PC-3 (cell line): ENCODE data around the gene VSIR. TPM values are rescaled to one million over a fixed set of nuclear protein-coding genes. Genes with fewer than 3 reads are reported as not detected.
A peak's percentile ranks its signal among the peaks of the same experiment; 100 is the strongest.

Experiments used
- ATAC-seq: fragments of 200-7000 bp; cut with Tn5 transposase; 2 replicates; pipeline ENCODE4 v1.9.1; 2020; ENCODE audit warnings: mild to moderate bottlenecking, moderate library complexity
- BruUV-seq: library from RNA; stranded (reverse); fragments of 400-500 nt; replicated peaks from 2 replicates; lab custom pipeline; 2021; lab: Mats Ljungman, UMichigan
- CTCF ChIA-PET: fragments of 300-600 bp; sonication (Branson Sonifier 250); formaldehyde crosslinking; loops from one replicate; lab custom pipeline; 2022; ENCODE audit warnings: antibody characterized with exemption; lab: Charles Lee
- POLR2A ChIA-PET: fragments of 300-600 bp; sonication (Branson Sonifier 250); formaldehyde crosslinking; loops from one replicate; lab custom pipeline; 2022; ENCODE audit warnings: antibody characterized with exemption; ENCODE audit not compliant: unreplicated experiment; lab: Charles Lee
- DNase-seq: peaks from one replicate; pipeline ENCODE4 v3.0.0-alpha.2; 2015
- H2AFZ ChIP-seq: fragments of 300-600 bp; sonication (generic); 2 replicates; pipeline ENCODE4 v1.6.0; 2016; ENCODE audit warnings: antibody characterized with exemption, low read length
- H3F3A ChIP-seq: fragments of 300-600 bp; sonication (generic); one replicate; pipeline ENCODE4 v1.6.0; 2017; ENCODE audit warnings: antibody characterized with exemption, low read length, control low read depth, mild to moderate bottlenecking; ENCODE audit not compliant: unreplicated experiment
- H3K27ac ChIP-seq: fragments of 300-600 bp; sonication (generic); 2 replicates; pipeline ENCODE4 v1.5.1; 2016; ENCODE audit warnings: mild to moderate bottlenecking, low read length
- H3K27me3 ChIP-seq: fragments of 300-600 bp; sonication (generic); 2 replicates; pipeline ENCODE4 v1.6.1; 2016; ENCODE audit warnings: low read length, mixed read lengths
- H3K36me3 ChIP-seq: fragments of 300-600 bp; sonication (generic); 2 replicates; pipeline ENCODE4 v1.6.1; 2016; ENCODE audit warnings: low read depth, mixed run types, low read length, mixed read lengths
- H3K4me1 ChIP-seq: fragments of 300-600 bp; sonication (generic); 2 replicates; pipeline ENCODE4 v1.5.1; 2016; ENCODE audit warnings: low read length; ENCODE audit not compliant: insufficient read depth
- H3K4me2 ChIP-seq: fragments of 300-600 bp; sonication (generic); 2 replicates; pipeline ENCODE4 v1.6.0; 2016; ENCODE audit warnings: low read length
- H3K4me3 ChIP-seq: fragments of 300-600 bp; sonication (generic); 2 replicates; pipeline ENCODE4 v1.5.1; 2016; ENCODE audit warnings: mild to moderate bottlenecking, low read length, mixed read lengths
- H3K79me2 ChIP-seq: fragments of 300-600 bp; sonication (generic); 2 replicates; pipeline ENCODE4 v1.6.1; 2017; ENCODE audit warnings: low read length, mixed read lengths
- H3K9ac ChIP-seq: fragments of 300-600 bp; sonication (generic); 2 replicates; pipeline ENCODE4 v1.6.0; 2016; ENCODE audit warnings: mild to moderate bottlenecking, low read length
- H3K9me2 ChIP-seq: fragments of 300-600 bp; sonication (generic); replicated peaks from 2 replicates; pipeline ENCODE4 v1.6.1; 2016; ENCODE audit warnings: mixed run types, low read length, mixed read lengths
- H3K9me3 ChIP-seq: fragments of 300-600 bp; sonication (generic); 2 replicates; pipeline ENCODE4 v1.6.1; 2016; ENCODE audit warnings: low read length, mixed read lengths
- H4K20me1 ChIP-seq: fragments of 300-600 bp; sonication (generic); 2 replicates; pipeline ENCODE4 v1.6.1; 2016; ENCODE audit warnings: low read length, mixed read lengths
- CTCF ChIP-seq: fragments of 300-600 bp; sonication (generic); conservative IDR thresholded peaks from 2 replicates; pipeline ENCODE4 v1.5.1; 2017; ENCODE audit warnings: antibody characterized with exemption, low read depth, mild to moderate bottlenecking, low read length
- EZH2 ChIP-seq: fragments of 300-600 bp; sonication (generic); IDR thresholded peaks from one replicate; pipeline ENCODE4 v1.6.1; 2017; ENCODE audit warnings: antibody characterized with exemption, mild to moderate bottlenecking, low read length; ENCODE audit not compliant: unreplicated experiment
- EZH2phosphoT487 ChIP-seq: fragments of 300-600 bp; sonication (generic); IDR thresholded peaks from 2 replicates; pipeline ENCODE4 v1.6.1; 2018; ENCODE audit warnings: mild to moderate bottlenecking, antibody characterized with exemption, low read length, borderline replicate concordance
- intact Hi-C: fragments of 100-400 bp; cut with micrococcal nuclease; formaldehyde crosslinking; loops from 2 replicates; pipeline ENCODE4 v1.9.0; 2023
- total RNA-seq: library from RNA; depleted of rRNA; stranded (reverse); fragments of >200 nt; gene quantifications from 2 replicates; pipeline ENCODE4 v1.2.3, GENCODE V29; 2014

The VSIR gene
- total RNA-seq, 1 experiment from 2014 or later = 14.1 TPM

- Histone ChIP-seq H2AFZ (no peak overlapping the region), H3F3A (no peaks in the 10 kb centered on the region), H3K9me3 (no peaks in the 10 kb centered on the region), H4K20me1 (no peaks in the 10 kb centered on the region), H3K4me3 (no peak overlapping the region), H3K4me2 (no peak overlapping the region), H3K36me3 (no peaks in the 10 kb centered on the region), H3K27me3 (no peaks in the 10 kb centered on the region), H3K9me2 (no peaks in the 10 kb centered on the region), H3K79me2 (no peaks in the 10 kb centered on the region), H3K27ac (no peak overlapping the region), H3K9ac (no peak overlapping the region), H3K4me1 (no peaks in the 10 kb centered on the region)
- DNase-seq (peak; percentile 38), ATAC-seq (no peak)
- no peak for TF ChIP-seq CTCF
- no peak for TF ChIP-seq EZH2phosphoT487
- no peak for TF ChIP-seq EZH2
- CTCF ChIA-PET = no interaction called here
- POLR2A ChIA-PET = no interaction called here
- no TSS peak for BruUV-seq
- intact Hi-C loops = no loop called here
These were observed 21.9 kb upstream of the VSIR start for GRCh38 chr10:71795248-71795647.

GRCh38 chr10:71790749-71791440, 17.6 kb upstream of the VSIR start:
- H3K4me1 ChIP-seq = no peaks in the 10 kb centered on the region
- no peak overlapping the region for H3K4me2 ChIP-seq
- ATAC-seq (no peak), DNase-seq (no peak)
- intact Hi-C loops = no loop called here
- TF ChIP-seq EZH2 (no peak), EZH2phosphoT487 (no peak), CTCF (no peak)
- H3K79me2 ChIP-seq = no peaks in the 10 kb centered on the region
- H3K9ac ChIP-seq = no peak overlapping the region
- no peak overlapping the region for H2AFZ ChIP-seq
- H3K36me3 ChIP-seq = no peaks in the 10 kb centered on the region
- no peaks in the 10 kb centered on the region for H3K9me3 ChIP-seq
- no TSS peak for BruUV-seq
- H3F3A ChIP-seq = no peaks in the 10 kb centered on the region
- ChIA-PET CTCF (no interaction called here), POLR2A (no interaction called here)
- H3K4me3 ChIP-seq = no peak overlapping the region
- H4K20me1 ChIP-seq = no peaks in the 10 kb centered on the region
- H3K9me2 ChIP-seq = no peaks in the 10 kb centered on the region
- H3K27ac ChIP-seq = no peak overlapping the region
- no peaks in the 10 kb centered on the region for H3K27me3 ChIP-seq

- DNase-seq (no peak), ATAC-seq (no peak)
- no peaks in the 10 kb centered on the region for H3K4me1 ChIP-seq
- H3K27me3 ChIP-seq = no peaks in the 10 kb centered on the region
- no peak overlapping the region for H3K4me3 ChIP-seq
- POLR2A ChIA-PET = no interaction called here
- no TSS peak for BruUV-seq
- H4K20me1 ChIP-seq = no peaks in the 10 kb centered on the region
- H3K79me2 ChIP-seq = no peaks in the 10 kb centered on the region
- H3K27ac ChIP-seq = no peak overlapping the region
- H2AFZ ChIP-seq = no peak overlapping the region
- H3F3A ChIP-seq = no peaks in the 10 kb centered on the region
- no peak overlapping the region for H3K9ac ChIP-seq
- intact Hi-C loops = no loop called here
- H3K9me3 ChIP-seq = no peaks in the 10 kb centered on the region
- TF ChIP-seq EZH2phosphoT487 = no peak
- H3K9me2 ChIP-seq = no peaks in the 10 kb centered on the region
- H3K4me2 ChIP-seq = no peak overlapping the region
- no peaks in the 10 kb centered on the region for H3K36me3 ChIP-seq
- CTCF ChIA-PET = no interaction called here
These were observed 16.6 kb upstream of the VSIR start for GRCh38 chr10:71789871-71790270.
